HEK293 (cell line): Measurements from ENCODE around the gene SP6.

ENCODE experiments used
- HOXD13 ChIP-seq: sonication (generic); formaldehyde crosslinking; IDR thresholded peaks from 2 replicates; pipeline ENCODE4 v1.8.0; 2022; ENCODE audit warnings: missing genetic modification reagents, borderline replicate concordance
- SP2 ChIP-seq: fragments of 450-650 bp; formaldehyde crosslinking; IDR thresholded peaks from 2 replicates; pipeline ENCODE4 v1.5.1; 2016; ENCODE audit warnings: missing biosample characterization, missing genetic modification characterization
- YY1 ChIP-seq: fragments of 450-650 bp; formaldehyde crosslinking; IDR thresholded peaks from 2 replicates; pipeline ENCODE4 v1.5.1; 2018; ENCODE audit warnings: missing biosample characterization, missing genetic modification characterization
- ZBTB1 ChIP-seq: fragments of 450-650 bp; formaldehyde crosslinking; IDR thresholded peaks from 2 replicates; pipeline ENCODE4 v1.5.1; 2016; ENCODE audit warnings: missing biosample characterization, missing genetic modification characterization
- ZNF221 ChIP-seq: fragments of 450-650 bp; formaldehyde crosslinking; IDR thresholded peaks from 2 replicates; pipeline ENCODE4 v1.5.1; 2017; ENCODE audit warnings: missing biosample characterization, missing genetic modification characterization, borderline replicate concordance
- ZNF311 ChIP-seq: fragments of 450-650 bp; formaldehyde crosslinking; IDR thresholded peaks from 2 replicates; pipeline ENCODE4 v1.5.1; 2017; ENCODE audit warnings: missing biosample characterization, missing genetic modification characterization, borderline replicate concordance
- ZNF433 ChIP-seq: fragments of 450-650 bp; formaldehyde crosslinking; IDR thresholded peaks from 2 replicates; pipeline ENCODE4 v1.5.1; 2016; ENCODE audit warnings: missing biosample characterization, missing genetic modification characterization, low read depth
- ZNF792 ChIP-seq: fragments of 450-650 bp; formaldehyde crosslinking; IDR thresholded peaks from 2 replicates; pipeline ENCODE4 v1.5.1; 2016; ENCODE audit warnings: missing biosample characterization, missing genetic modification characterization
- TF ChIP-seq, protein P1 (sequence below): fragments of 450-650 bp; formaldehyde crosslinking; IDR thresholded peaks from 2 replicates; pipeline ENCODE4 v1.5.1; 2016; ENCODE audit warnings: missing biosample characterization, missing genetic modification characterization

DNA sequence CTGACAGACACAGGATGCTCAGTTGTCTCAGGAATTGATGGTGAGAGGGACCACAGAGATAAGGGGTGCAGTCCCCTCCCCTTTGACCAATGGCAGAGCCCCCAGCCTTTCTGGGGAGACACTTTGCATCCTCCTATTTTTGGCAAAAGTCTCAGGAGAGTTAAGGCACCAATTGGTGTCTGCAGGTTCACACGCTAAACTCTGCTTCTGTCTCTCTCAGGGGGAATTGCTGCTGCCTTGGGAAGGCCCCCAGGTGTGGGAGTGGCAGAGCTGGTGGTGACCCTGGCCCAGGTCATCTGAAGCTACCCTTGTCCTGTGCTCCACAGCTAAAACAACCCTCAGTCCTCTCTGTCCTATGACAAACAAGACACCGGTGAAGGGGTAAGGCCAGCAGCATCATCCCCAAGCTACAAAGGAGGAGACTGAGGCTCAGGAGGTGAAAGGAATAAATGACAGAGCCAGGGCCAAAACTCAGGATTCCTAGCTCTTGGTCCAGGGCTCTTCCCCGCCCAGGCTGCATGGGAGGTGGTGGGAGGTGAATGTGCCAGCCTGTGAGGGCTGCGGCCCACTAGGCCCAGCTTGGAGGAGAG, 49.7 kb downstream of the SP6 start:
- TF ChIP-seq, protein P1, sequence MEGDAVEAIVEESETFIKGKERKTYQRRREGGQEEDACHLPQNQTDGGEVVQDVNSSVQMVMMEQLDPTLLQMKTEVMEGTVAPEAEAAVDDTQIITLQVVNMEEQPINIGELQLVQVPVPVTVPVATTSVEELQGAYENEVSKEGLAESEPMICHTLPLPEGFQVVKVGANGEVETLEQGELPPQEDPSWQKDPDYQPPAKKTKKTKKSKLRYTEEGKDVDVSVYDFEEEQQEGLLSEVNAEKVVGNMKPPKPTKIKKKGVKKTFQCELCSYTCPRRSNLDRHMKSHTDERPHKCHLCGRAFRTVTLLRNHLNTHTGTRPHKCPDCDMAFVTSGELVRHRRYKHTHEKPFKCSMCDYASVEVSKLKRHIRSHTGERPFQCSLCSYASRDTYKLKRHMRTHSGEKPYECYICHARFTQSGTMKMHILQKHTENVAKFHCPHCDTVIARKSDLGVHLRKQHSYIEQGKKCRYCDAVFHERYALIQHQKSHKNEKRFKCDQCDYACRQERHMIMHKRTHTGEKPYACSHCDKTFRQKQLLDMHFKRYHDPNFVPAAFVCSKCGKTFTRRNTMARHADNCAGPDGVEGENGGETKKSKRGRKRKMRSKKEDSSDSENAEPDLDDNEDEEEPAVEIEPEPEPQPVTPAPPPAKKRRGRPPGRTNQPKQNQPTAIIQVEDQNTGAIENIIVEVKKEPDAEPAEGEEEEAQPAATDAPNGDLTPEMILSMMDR (tag by site-specific recombination): no peak
- no peak for TF ChIP-seq ZNF792 (tag by site-specific recombination)
- TF ChIP-seq ZNF221 (tag by site-specific recombination): no peak
- TF ChIP-seq SP2 (tag by site-specific recombination): no peak
- no peak for TF ChIP-seq ZNF433
- TF ChIP-seq HOXD13 (CRISPR knock-in tag): no peak
- TF ChIP-seq YY1 (tag by site-specific recombination): no peak
- no peak for TF ChIP-seq ZBTB1
- no peak for TF ChIP-seq ZNF311 (tag by site-specific recombination)
